ENCODE data around the gene EVA1A. TPM values are rescaled to one million over a fixed set of nuclear protein-coding genes. Genes with fewer than 3 reads are reported as not detected.

Gene EVA1A
- total and polyA plus RNA-seq, 2 of the 8 experiments (the other 6 are each of a cell fraction or from before 2014, with no cell fraction given) = 2.4 to 4.3 TPM

DNA sequence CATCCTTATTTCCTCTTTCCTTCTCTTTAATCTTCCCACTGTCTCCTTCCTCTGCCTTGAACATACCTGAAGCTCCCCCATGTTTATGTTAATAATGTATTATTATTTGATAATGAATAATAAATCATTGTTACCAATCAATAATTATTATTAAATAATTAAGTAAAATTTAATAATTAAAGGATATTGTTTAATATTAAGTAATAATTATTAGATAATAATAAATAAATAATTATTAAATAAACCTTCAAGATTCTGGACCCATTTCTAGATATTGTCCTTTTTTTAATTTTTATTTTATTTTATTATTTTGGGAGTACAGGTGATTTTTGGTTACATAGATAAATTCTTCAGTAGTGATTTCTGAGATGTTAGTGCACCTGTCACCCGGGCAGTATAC is 7.4 kb upstream of the EVA1A start:
- Histone ChIP-seq H3K14ac (ENCODE audit: insufficient read length) (no peak overlapping the region), H2BK20ac (ENCODE audit: low read length) (no peak overlapping the region), H2BK5ac (ENCODE audit: low read depth, low read length) (no peak overlapping the region), H4K5ac (ENCODE audit: insufficient read length, low read depth, low read length) (no peak overlapping the region), H3K27ac (ENCODE audit: low read depth, low read length) (no peak overlapping the region), H3K4ac (replicated peaks; ENCODE audit: insufficient read length, low read depth, low read length) (no peak overlapping the region), H4K91ac (replicated peaks; ENCODE audit: insufficient read length, low read length) (no peak overlapping the region), H3K56ac (replicated peaks; ENCODE audit: insufficient read length, low read depth, low read length) (no peak overlapping the region), H4K8ac (ENCODE audit: extremely low read depth, insufficient read depth, low read length) (no peak overlapping the region), H3K79me1 (ENCODE audit: low read depth, low read length) (no peaks in the 10 kb centered on the region), H2AK5ac (ENCODE audit: low read depth, low read length) (no peak overlapping the region), H3K9ac (replicated peaks in 1 of 4; ENCODE audit: extremely low read depth in 1 of 4, low read depth in 3 of 4, low read length in 3 of 4) (no peak overlapping the region), H3K23ac (ENCODE audit: insufficient read length) (no peak overlapping the region), H2BK120ac (replicated peaks; ENCODE audit: low read depth, low read length) (no peak overlapping the region), H3K27me3 (replicated peaks in 1 of 4; ENCODE audit: control insufficient read depth in 3 of 4, extremely low read depth in 1 of 4, insufficient read depth in 3 of 4, low read length in 3 of 4) (no peaks in the 10 kb centered on the region; a peak in 2 of 7 replicates), H2BK12ac (ENCODE audit: low read depth, low read length) (no peak overlapping the region), H4K20me1 (replicated peaks in 1 of 2; ENCODE audit: control insufficient read depth in 1 of 2, insufficient read depth in 2 of 2, low read length in 2 of 2) (no peaks in the 10 kb centered on the region), H3K4me2 (ENCODE audit: insufficient read depth in 1 of 2, low read depth in 2 of 2, low read length in 2 of 2) (no peak overlapping the region), H3K79me2 (ENCODE audit: control insufficient read depth in 1 of 2, insufficient read depth in 2 of 2, low read length in 2 of 2) (no peaks in the 10 kb centered on the region), H3K4me3 (ENCODE audit: extremely low read depth in 1 of 4, insufficient read depth in 2 of 4, low read depth in 3 of 4, low read length in 4 of 4) (no peak overlapping the region), H3K23me2 (ENCODE audit: low read depth, low read length) (no peaks in the 10 kb centered on the region), H3K18ac (ENCODE audit: extremely low read depth, low read length) (no peak overlapping the region), H2AFZ (ENCODE audit: low read length) (no peak overlapping the region), H3K4me1 (replicated peaks in 1 of 4; ENCODE audit: control insufficient read depth in 3 of 4, insufficient read depth in 4 of 4, low read length in 3 of 4) (no peaks in the 10 kb centered on the region), H2BK15ac (ENCODE audit: low read length) (no peak overlapping the region), H3K9me3 (ENCODE audit: insufficient read depth in 2 of 2, low read depth in 1 of 2, low read length in 1 of 2) (no peaks in the 10 kb centered on the region), H3K36me3 (ENCODE audit: control insufficient read depth in 2 of 4, insufficient read depth in 4 of 4, low read length in 3 of 4) (no peaks in the 10 kb centered on the region)
- no peak for FAIRE-seq
- no peak for TF ChIP-seq CBX8 (IDR thresholded peaks at IDR 0.05; ENCODE audit: borderline replicate concordance, low read depth, low read length)
- TF ChIP-seq GABPA (IDR thresholded peaks at IDR 0.05; ENCODE audit: borderline replicate concordance, insufficient read depth, low read length) = no peak
- no peak for TF ChIP-seq CEBPB (IDR thresholded peaks at IDR 0.05; ENCODE audit: low read depth, low read length)
- TF ChIP-seq, protein P1, sequence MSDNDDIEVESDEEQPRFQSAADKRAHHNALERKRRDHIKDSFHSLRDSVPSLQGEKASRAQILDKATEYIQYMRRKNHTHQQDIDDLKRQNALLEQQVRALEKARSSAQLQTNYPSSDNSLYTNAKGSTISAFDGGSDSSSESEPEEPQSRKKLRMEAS (IDR thresholded peaks at IDR 0.05) = no peak
- TF ChIP-seq KDM4A (IDR thresholded peaks at IDR 0.05; ENCODE audit: low read depth, low read length, severe bottlenecking) = no peak
- TF ChIP-seq EZH2 (IDR thresholded peaks at IDR 0.05; ENCODE audit: low read depth, low read length, severe bottlenecking) = no peak
- TF ChIP-seq TBP (IDR thresholded peaks at IDR 0.05; ENCODE audit: low read depth, low read length) = no peak
- TF ChIP-seq ZNF274 (IDR thresholded peaks at IDR 0.05; ENCODE audit: borderline replicate concordance, extremely low read depth, low read length) = no peak
- POLR2A ChIA-PET (ENCODE audit: partially characterized antibody) = no interaction called here
- CTCF ChIA-PET (ENCODE audit: partially characterized antibody) = no interaction called here
- 91% methylated on average over 1 of the region's 1 CpG; no CpG with 5 or more reads in 1 of the 2 experiments for WGBS, 2 experiments (ENCODE audit: extremely low coverage in 1 of 2, insufficient coverage in 1 of 2, insufficient read length in 1 of 2, insufficient replicate concordance in 2 of 2, low coverage in 1 of 2, low lambda C conversion rate in 2 of 2, missing lambda C conversion rate in 1 of 2)
- DNase-seq (ENCODE audit: low read depth in 1 of 2, low spot score in 2 of 2) = no peak

Measured in H1 (cell line).